GM19035 (cell line): Measurements from ENCODE around the gene RSPH9.

ENCODE experiments used
- ATAC-seq: cut with Tn5 transposase; IDR thresholded peaks from one replicate; pipeline ENCODE4 v1.9.1; 2021; ENCODE audit not compliant: unreplicated experiment

RSPH9 gene

GRCh38 chr6:43644940-43645612, at the start of gene RSPH9:
RSPH9 (plus strand) TSS chr6:43645036; CDS start chr6:43645099, 63 bp downstream.
- peak; percentile 44 for ATAC-seq

GRCh38 chr6:43600595-43600994, 44.2 kb upstream of the RSPH9 start:
- ATAC-seq, result no peak

GRCh38 chr6:43604174-43604573, 40.7 kb upstream of the RSPH9 start:
- ATAC-seq, result no peak

- ATAC-seq, result no peak
Observed at GRCh38 chr6:43606019-43606418, 38.8 kb upstream of the RSPH9 start.

- no peak for ATAC-seq
Observed at GRCh38 chr6:43608310-43608763, 36.5 kb upstream of the RSPH9 start.

GRCh38 chr6:43608807-43609206, 36.0 kb upstream of the RSPH9 start:
- ATAC-seq, result no peak

- no peak for ATAC-seq
Observed at GRCh38 chr6:43609402-43609801, 35.4 kb upstream of the RSPH9 start.

- ATAC-seq, result no peak
Observed at GRCh38 chr6:43610431-43610830, 34.4 kb upstream of the RSPH9 start.

- ATAC-seq, result no peak
Observed at GRCh38 chr6:43613721-43614395, 31.0 kb upstream of the RSPH9 start.

GRCh38 chr6:43614396-43614730, 30.5 kb upstream of the RSPH9 start:
- ATAC-seq, result no peak

GRCh38 chr6:43616725-43617472, 27.9 kb upstream of the RSPH9 start:
- no peak for ATAC-seq

GRCh38 chr6:43621078-43621835, 23.6 kb upstream of the RSPH9 start:
- ATAC-seq, result no peak

- ATAC-seq, result no peak
Observed at GRCh38 chr6:43621836-43622180, 23.0 kb upstream of the RSPH9 start.

- no peak for ATAC-seq
Observed at GRCh38 chr6:43622541-43622940, 22.3 kb upstream of the RSPH9 start.

GRCh38 chr6:43623880-43624785, 20.7 kb upstream of the RSPH9 start:
- no peak for ATAC-seq

GRCh38 chr6:43624786-43625288, 20.0 kb upstream of the RSPH9 start:
- no peak for ATAC-seq

- no peak for ATAC-seq
Observed at GRCh38 chr6:43625393-43625992, 19.3 kb upstream of the RSPH9 start.

GRCh38 chr6:43627008-43627825, 17.6 kb upstream of the RSPH9 start:
- ATAC-seq, result no peak
